ENCODE data around the gene XYLT1.

XYLT1 gene

DNA sequence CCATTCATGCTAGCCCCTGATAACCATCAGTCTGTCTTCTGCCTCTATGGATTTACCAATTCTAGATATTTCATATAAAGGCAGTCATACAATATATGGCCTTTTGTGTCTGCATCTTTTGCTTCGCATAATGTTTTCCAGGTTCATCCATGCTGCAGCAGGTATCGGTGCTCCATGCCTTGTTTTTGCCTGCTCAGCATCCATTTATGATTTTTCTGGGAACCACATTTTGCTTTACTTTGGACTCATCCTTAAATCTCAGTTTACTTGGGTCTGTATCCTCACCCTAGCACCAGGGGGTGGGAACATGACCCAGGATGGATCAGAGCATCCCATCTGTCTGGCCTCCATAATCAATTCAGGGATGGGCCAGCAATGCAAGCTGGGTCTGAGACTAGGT is 325.7 kb downstream of the XYLT1 start:
- Histone ChIP-seq H3K4me3 (ENCODE audit: low read length) (no peak overlapping the region), H3K27me3 (ENCODE audit: low read depth, low read length) (no peaks in the 10 kb centered on the region), H3K4me2 (ENCODE audit: low read length) (no peak overlapping the region), H3K9me3 (ENCODE audit: insufficient read depth, low read length) (no peaks in the 10 kb centered on the region), H3K79me2 (ENCODE audit: low read length) (no peaks in the 10 kb centered on the region), H3K9ac (ENCODE audit: low read length) (no peak overlapping the region), H3K36me3 (replicated peaks; ENCODE audit: low read depth, low read length) (no peaks in the 10 kb centered on the region), H3K4me1 (ENCODE audit: low read length) (no peaks in the 10 kb centered on the region), H3K27ac (ENCODE audit: low read length) (no peak overlapping the region), H2AFZ (ENCODE audit: low read depth, low read length) (no peak overlapping the region), H4K20me1 (ENCODE audit: insufficient read depth, low read length) (0 out of 2 replicates have a peak, but pooled peaks cover 2% of the 10 kb centered on the region)
- TF ChIP-seq EZH2phosphoT487 (IDR thresholded peaks at IDR 0.05; ENCODE audit: low read depth) = no peak
- TF ChIP-seq, protein P1, sequence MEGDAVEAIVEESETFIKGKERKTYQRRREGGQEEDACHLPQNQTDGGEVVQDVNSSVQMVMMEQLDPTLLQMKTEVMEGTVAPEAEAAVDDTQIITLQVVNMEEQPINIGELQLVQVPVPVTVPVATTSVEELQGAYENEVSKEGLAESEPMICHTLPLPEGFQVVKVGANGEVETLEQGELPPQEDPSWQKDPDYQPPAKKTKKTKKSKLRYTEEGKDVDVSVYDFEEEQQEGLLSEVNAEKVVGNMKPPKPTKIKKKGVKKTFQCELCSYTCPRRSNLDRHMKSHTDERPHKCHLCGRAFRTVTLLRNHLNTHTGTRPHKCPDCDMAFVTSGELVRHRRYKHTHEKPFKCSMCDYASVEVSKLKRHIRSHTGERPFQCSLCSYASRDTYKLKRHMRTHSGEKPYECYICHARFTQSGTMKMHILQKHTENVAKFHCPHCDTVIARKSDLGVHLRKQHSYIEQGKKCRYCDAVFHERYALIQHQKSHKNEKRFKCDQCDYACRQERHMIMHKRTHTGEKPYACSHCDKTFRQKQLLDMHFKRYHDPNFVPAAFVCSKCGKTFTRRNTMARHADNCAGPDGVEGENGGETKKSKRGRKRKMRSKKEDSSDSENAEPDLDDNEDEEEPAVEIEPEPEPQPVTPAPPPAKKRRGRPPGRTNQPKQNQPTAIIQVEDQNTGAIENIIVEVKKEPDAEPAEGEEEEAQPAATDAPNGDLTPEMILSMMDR (IDR thresholded peaks at IDR 0.05; ENCODE audit: low read depth, low read length) = no peak

DNA sequence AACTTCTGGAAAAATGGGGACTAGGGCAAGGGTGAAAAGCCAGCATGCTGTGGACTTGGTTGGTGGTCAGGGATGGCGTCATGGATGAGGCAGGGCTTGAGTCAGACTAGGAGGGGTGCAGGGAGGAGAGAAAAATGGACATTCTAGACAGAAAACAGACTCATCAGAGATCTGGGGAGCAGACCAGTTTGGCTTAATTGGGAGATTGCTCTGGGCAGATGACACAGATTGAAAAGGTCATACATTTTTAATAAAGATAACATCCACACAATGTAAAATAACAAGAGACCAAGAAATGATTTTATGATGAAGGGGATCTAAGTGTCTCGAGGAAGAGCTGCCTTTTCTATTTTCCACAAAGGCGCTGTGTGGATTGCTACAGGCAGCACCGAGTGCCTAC is 326.3 kb downstream of the XYLT1 start:
- Histone ChIP-seq H3K27ac (ENCODE audit: low read length) (no peak overlapping the region), H3K79me2 (ENCODE audit: low read length) (no peaks in the 10 kb centered on the region), H3K4me1 (ENCODE audit: low read length) (no peaks in the 10 kb centered on the region), H3K36me3 (replicated peaks; ENCODE audit: low read depth, low read length) (no peaks in the 10 kb centered on the region), H3K4me3 (ENCODE audit: low read length) (no peak overlapping the region), H3K27me3 (ENCODE audit: low read depth, low read length) (no peaks in the 10 kb centered on the region), H4K20me1 (ENCODE audit: insufficient read depth, low read length) (0 out of 2 replicates have a peak, but pooled peaks cover 2% of the 10 kb centered on the region), H3K9ac (ENCODE audit: low read length) (no peak overlapping the region), H2AFZ (ENCODE audit: low read depth, low read length) (no peak overlapping the region), H3K9me3 (ENCODE audit: insufficient read depth, low read length) (no peaks in the 10 kb centered on the region), H3K4me2 (ENCODE audit: low read length) (no peak overlapping the region)
- no peak for TF ChIP-seq EZH2phosphoT487 (IDR thresholded peaks at IDR 0.05; ENCODE audit: low read depth)
- TF ChIP-seq, protein P1 (IDR thresholded peaks at IDR 0.05; ENCODE audit: low read depth, low read length) = no peak

DNA sequence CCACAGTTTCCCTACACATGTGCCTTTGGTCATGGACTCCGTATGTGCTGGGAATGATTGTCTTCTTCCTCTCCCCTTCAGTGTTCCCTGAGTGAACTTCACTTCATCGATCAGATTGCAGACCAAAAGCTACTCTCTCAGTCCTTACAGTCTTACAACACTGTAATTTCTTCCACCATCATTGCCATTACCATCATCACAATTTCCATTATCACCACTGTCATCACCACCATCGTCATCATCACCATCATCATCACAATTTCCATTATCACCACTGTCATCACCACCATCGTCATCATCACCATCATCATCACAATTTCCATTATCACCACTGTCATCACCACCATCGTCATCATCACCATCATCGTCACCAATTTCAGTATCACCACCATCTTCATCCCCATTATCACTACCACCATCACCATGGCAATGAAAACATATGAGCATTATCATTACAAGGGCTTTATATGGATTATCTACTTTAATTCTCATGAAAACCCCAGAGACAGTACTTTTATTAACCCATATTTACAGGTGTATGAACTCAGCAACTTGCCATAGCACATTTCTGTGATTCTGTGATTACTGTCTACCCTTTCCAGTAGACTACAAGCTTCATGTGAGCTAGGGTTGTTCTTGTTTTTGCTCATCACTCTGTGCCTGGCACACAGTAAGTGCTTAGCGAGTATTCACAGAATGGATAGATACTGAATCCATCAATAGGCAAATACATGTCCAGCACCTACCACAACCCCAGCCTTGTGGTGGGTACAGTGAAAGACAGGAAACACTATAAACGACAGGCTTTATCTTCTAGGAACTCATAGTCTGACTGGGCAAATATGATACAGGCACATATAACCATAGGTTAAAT is 327.0 kb downstream of the XYLT1 start:
- no peaks in the 10 kb centered on the region for H3K79me2 ChIP-seq (ENCODE audit: low read length)
- TF ChIP-seq EZH2phosphoT487 (IDR thresholded peaks at IDR 0.05; ENCODE audit: low read depth) = no peak
- TF ChIP-seq, protein P1 (IDR thresholded peaks at IDR 0.05; ENCODE audit: low read depth, low read length) = no peak
- H3K4me2 ChIP-seq (ENCODE audit: low read length) = no peak overlapping the region
- no peak overlapping the region for H3K9ac ChIP-seq (ENCODE audit: low read length)
- H3K27ac ChIP-seq (ENCODE audit: low read length) = no peak overlapping the region
- no peaks in the 10 kb centered on the region for H3K36me3 ChIP-seq (replicated peaks; ENCODE audit: low read depth, low read length)
- no peak overlapping the region for H3K4me3 ChIP-seq (ENCODE audit: low read length)
- 0 out of 2 replicates have a peak, but pooled peaks cover 2% of the 10 kb centered on the region for H4K20me1 ChIP-seq (ENCODE audit: insufficient read depth, low read length)
- no peaks in the 10 kb centered on the region for H3K4me1 ChIP-seq (ENCODE audit: low read length)
- no peak overlapping the region for H2AFZ ChIP-seq (ENCODE audit: low read depth, low read length)
- no peaks in the 10 kb centered on the region for H3K27me3 ChIP-seq (ENCODE audit: low read depth, low read length)
- no peaks in the 10 kb centered on the region for H3K9me3 ChIP-seq (ENCODE audit: insufficient read depth, low read length)

DNA sequence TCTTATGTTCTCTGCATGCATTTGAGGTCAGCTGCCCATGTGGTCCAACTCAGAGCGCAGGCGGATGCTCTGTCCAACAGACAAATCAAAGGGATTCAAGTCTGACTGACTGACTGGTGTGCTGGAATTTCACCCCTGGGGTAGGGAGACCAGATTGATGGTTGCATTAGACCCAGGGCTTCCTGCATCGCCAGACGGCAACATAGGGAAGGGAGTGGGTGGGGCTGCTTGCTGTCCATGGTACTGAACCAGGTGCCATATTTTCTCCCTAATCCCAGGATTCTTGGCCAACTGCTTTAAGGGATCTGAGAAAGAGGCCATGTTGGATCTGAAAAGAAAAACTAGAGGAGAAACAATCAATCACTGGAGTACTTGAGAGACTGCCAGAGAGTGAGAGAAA is 332.0 kb downstream of the XYLT1 start:
- TF ChIP-seq, protein P1 (IDR thresholded peaks at IDR 0.05; ENCODE audit: low read depth, low read length) = no peak
- no peak for TF ChIP-seq EZH2phosphoT487 (IDR thresholded peaks at IDR 0.05; ENCODE audit: low read depth)
- Histone ChIP-seq H3K4me2 (ENCODE audit: low read length) (no peak overlapping the region), H3K27me3 (ENCODE audit: low read depth, low read length) (no peaks in the 10 kb centered on the region), H3K4me1 (ENCODE audit: low read length) (no peaks in the 10 kb centered on the region), H3K79me2 (ENCODE audit: low read length) (no peaks in the 10 kb centered on the region), H3K9me3 (ENCODE audit: insufficient read depth, low read length) (no peaks in the 10 kb centered on the region), H3K36me3 (replicated peaks; ENCODE audit: low read depth, low read length) (no peaks in the 10 kb centered on the region), H3K9ac (ENCODE audit: low read length) (no peak overlapping the region), H3K4me3 (ENCODE audit: low read length) (no peak overlapping the region), H3K27ac (ENCODE audit: low read length) (no peak overlapping the region), H4K20me1 (ENCODE audit: insufficient read depth, low read length) (no peaks in the 10 kb centered on the region), H2AFZ (ENCODE audit: low read depth, low read length) (no peak overlapping the region)

Data from OCI-LY3 (cell line).